Measurements from ENCODE around the gene EID2. TPM values are rescaled to one million over a fixed set of nuclear protein-coding genes. Genes with fewer than 3 reads are reported as not detected.

The EID2 gene
- total and polyA plus RNA-seq, 2 of the 13 experiments (the other 11 are each of a cell fraction or from before 2014, with no cell fraction given) = 3.7 to 14.1 TPM

- no peak for TF ChIP-seq BCLAF1 (IDR thresholded peaks at IDR 0.05)
- no peak for TF ChIP-seq SUZ12 (IDR thresholded peaks at IDR 0.05; ENCODE audit: low read depth, low read length)
- no peak for TF ChIP-seq NFYB (CRISPR knock-in tag; IDR thresholded peaks at IDR 0.05)
- no peak for TF ChIP-seq KAT8 (CRISPR knock-in tag; IDR thresholded peaks at IDR 0.05)
- TF ChIP-seq ZNF280B (CRISPR knock-in tag; IDR thresholded peaks at IDR 0.05; ENCODE audit: borderline replicate concordance) = 0 out of 2 replicates have a peak, but pooled peaks have one; percentile 1
- no peak for TF ChIP-seq TEAD2 (CRISPR knock-in tag; IDR thresholded peaks at IDR 0.05)
- TF ChIP-seq ZNF34 (CRISPR knock-in tag; IDR thresholded peaks at IDR 0.05; ENCODE audit: borderline replicate concordance) = no peak
- peak; percentile 44 for TF ChIP-seq ZNF407 (CRISPR knock-in tag; IDR thresholded peaks at IDR 0.05; ENCODE audit: not compliant biosample characterization)
- no peak for TF ChIP-seq ZNF10 (CRISPR knock-in tag; IDR thresholded peaks at IDR 0.05; ENCODE audit: borderline replicate concordance, low read depth)
- no peak for TF ChIP-seq CBX5 (CRISPR knock-in tag; IDR thresholded peaks at IDR 0.05; ENCODE audit: borderline replicate concordance)
- TF ChIP-seq TIGD3 (CRISPR knock-in tag; IDR thresholded peaks at IDR 0.05; ENCODE audit: borderline replicate concordance) = no peak
- no peak for TF ChIP-seq HOXA5 (CRISPR knock-in tag; IDR thresholded peaks at IDR 0.05)
- TF ChIP-seq SRSF1 (optimal IDR thresholded peaks at IDR 0.05; ENCODE audit: low read depth, low read length) = no peak
- 0 out of 2 replicates have a peak, but pooled peaks have one; percentile 9 for TF ChIP-seq ZFY (CRISPR knock-in tag; IDR thresholded peaks at IDR 0.05)
These were observed 24.3 kb downstream of the EID2 start (continued) for GRCh38 chr19:39515551-39516191.

All from HepG2 (cell line).